Right kidney (tissue), 1 donor: ENCODE data around the gene HMCN2.

Experiments used
- DNase-seq: peaks from one replicate; pipeline ENCODE4 v3.0.0-alpha.2; 2016

The HMCN2 gene

DNA sequence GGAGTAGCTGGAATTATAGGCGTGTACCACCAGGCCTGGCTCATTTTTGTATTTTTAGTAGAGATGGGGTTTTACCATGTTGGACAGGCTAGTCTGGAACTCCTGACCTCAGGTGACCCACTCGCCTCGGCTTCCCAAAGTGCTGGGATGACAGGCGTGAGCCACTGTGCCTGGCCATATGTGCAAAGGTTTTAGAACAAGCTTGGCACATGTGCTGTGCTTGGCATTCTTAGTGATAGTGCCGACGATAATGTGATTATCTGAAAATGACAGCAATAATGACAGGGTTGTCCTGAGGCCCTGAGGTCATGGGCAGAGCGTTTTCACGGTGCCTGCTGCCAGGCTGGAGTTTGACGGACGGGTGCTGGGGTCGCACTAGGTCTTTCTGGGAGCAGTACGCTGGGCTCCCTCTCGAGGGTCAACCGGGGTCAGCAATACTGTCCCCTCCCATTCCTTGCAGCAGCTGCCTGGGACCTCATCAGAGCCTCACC is 42.6 kb downstream of the HMCN2 start:
- DNase-seq = no peak

DNA sequence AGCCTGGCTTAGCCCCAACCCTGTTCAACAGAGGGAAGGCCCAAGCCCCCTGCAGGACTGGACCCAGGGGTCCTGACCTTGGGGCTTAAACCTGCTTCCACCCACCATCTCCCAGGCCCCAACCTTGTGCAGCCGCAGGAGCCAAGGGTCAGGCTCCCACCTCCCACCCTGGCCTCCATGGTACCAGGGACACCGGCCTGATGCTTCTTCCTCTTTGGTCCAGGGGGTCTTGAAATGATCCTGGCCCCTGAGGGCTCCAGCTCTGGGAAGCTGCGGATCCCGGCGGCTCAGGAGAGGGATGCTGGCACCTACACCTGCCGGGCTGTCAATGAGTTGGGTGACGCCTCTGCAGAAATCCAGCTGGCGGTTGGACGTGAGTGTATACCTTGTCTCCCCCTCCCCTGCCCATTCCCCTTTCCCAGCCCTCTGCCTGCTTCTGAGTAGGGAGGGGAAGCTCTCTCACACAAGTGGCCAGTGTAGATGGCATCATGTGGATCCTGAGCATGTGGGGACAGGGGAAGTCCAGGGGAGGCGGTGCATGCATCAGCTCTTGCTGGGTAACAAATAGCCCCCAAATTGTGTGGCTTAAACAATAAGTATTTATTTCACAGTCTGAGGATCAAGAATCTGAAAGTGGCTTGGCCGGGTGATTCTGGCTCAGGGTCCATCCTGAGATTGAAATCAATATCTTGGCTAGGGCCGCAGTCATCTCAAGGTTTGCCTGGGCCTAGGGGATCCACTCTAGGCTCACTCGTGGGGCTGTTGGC is 44.3 kb downstream of the HMCN2 start:
- no peak for DNase-seq

DNA sequence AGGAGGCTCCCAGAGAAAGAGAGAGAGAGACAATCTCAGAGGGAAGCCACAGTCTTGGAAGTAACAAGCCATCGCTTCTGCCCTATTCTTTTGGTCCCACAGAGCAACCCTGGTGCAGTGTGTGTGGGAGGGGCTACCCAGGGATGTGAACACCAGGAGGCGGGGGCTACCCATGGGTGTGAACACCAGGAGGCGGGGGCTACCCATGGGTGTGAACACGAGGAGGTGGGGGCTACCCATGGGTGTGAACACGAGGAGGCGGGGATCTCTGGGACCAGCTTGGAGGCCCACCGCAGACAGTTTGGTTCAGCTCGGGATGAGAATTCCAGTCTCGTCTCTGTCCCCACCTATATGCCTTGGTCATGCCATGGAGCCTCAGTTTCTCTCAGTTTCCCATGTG is 44.9 kb downstream of the HMCN2 start:
- no peak for DNase-seq

DNA sequence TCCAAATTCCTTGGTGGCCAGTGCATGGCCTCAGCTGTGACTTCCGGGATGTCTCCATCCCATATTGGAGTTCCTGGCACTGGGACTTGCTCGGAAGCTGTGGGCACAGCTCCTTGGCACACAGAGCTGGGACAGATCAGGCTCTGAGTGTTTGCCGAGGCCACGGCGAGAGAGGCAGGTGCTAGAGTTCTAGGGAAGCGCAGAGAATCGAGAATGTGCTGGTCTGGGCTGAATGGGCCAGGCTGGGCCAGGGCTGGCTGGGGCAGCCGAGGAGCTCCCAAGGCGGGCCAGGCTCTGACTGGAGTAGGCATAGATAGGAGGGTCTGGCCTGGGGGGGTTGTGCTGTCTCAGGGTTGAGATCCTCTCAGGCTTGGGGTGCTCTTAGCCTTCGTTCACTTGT is 45.4 kb downstream of the HMCN2 start:
- DNase-seq = no peak

- DNase-seq = no peak
Observed at GRCh38 chr9:130311408-130312140, 46.0 kb downstream of the HMCN2 start.

DNA sequence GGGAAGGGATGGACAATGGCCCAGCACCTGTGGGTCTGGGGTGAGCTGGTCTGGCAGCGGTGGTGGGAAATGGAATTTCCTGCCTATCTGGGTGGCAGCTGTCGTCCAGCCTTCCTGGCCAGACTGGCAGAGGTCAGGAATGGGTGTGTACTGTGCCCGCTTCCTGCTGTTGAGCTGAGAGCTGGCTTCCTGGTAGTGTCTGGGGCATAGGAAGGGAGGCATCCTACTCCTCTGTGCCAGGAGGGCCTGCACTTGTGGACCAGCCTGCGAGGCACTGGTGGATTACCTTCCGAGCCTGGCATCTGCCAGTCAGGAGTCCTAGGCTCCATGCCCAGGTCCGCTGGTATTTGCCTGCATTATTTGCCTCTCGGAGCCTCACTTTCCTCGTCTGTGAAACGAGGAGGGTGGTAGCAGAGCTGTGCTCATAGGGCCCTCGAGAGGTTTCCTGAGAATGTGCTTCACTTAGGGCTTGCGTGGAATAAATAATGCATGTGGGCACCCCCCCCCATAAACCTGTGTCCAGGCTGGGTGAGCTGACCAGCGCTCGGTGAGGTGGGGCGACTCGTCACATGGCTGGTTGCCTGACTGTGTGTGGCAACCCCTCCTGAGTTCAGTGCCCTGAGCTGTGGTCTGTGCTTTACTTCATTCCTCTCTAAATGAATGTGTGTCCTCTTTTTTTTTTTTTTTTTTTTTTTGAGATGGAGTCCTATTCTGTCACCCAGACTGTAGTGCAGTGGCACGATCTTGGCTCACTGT is 47.7 kb downstream of the HMCN2 start:
- no peak for DNase-seq

DNA sequence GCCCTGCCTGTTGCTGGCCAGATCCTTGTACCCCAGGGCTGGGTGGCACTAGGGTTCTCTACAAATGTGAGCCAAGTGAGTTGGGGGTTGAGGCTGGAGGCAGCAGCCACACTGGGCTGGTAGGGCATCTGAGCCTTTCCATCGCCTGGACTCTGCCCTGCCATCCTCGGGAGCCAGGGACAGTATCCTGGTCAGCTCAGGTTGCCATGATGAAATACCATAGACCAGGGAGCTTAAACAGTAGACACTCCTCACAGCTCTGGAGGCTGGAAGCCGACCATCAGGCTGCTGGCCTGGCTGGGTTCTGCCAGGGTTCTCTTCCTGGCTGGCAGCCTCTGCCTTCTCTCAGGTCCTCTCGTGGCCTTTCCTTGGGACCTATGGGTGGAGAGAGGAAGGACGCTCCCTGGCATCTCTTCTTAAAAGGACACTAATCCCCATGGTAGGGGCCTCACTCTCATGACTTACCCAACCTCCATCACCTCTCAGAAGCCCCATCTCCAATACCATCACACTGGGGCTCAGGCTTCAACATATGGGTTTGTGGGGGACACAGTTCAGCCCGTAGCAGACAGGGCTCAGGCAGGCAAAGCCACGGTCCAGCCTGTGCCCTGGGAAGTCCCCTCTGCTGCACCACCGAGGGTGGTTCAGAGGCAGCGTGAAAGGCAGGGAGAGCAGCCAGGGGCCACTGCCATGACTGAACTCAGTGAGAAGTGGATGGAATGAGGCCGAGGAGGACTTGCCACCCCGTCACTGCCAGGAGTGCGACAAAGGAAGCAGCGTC is 50.1 kb downstream of the HMCN2 start:
- no peak for DNase-seq

DNA sequence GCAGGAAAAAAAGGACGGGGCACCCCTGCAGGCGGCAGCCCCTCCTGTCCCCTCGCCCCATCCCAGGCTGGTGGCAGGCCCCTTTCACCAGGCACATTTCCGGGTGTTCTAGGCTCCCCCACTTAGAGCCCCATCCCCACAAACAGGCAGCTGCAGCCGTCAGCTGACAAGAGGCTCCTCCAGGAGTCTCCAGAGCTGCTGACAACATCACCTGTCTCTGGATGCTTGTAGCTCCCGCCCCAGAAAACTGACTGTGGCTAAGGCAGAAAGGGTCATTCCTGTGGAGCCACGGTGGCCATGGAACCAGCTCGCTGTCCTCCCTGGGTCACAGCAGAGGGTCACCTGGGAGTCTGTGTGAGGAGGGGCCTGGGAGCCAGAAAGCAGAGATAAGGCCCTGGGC is 50.9 kb downstream of the HMCN2 start:
- DNase-seq = no peak

GRCh38 chr9:130319300-130319699 is 53.7 kb downstream of the HMCN2 start:
- DNase-seq = no peak

DNA sequence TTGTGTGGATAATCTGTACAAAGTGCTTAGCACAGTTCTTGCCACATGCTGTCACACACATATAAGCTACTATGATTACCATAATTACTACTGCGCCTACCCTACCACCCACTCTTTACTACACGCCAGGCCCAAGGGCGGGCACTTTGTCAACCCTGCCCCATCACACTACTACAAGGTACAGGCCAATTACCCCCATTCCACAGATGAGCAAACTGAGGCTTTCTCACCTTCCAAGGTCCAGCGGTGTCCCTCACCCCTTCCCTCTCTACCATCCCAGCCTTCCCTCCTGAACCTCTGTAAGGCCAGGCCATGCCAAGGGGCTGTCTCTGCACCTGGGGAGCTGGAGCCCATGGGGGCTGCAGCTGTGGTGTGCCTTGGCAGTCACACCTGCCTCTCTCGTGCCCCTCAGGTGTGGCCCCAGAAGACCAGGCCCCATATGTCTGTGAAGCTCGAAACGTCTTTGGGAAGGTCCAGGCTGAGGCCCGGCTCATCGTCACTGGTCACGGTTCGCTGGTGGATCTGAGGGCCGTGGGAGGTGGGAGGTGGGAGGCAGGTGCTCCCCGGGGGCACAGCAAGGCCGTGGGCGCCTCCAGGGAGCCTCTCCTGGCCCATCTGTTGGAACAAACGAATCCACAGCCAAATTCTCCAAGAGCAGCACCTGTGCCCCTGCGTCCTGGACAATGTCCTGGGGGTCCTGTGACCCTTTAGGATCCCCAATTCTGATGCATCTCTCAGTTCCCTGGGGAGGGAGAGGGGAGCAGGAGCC is 54.6 kb downstream of the HMCN2 start:
- DNase-seq = no peak

DNA sequence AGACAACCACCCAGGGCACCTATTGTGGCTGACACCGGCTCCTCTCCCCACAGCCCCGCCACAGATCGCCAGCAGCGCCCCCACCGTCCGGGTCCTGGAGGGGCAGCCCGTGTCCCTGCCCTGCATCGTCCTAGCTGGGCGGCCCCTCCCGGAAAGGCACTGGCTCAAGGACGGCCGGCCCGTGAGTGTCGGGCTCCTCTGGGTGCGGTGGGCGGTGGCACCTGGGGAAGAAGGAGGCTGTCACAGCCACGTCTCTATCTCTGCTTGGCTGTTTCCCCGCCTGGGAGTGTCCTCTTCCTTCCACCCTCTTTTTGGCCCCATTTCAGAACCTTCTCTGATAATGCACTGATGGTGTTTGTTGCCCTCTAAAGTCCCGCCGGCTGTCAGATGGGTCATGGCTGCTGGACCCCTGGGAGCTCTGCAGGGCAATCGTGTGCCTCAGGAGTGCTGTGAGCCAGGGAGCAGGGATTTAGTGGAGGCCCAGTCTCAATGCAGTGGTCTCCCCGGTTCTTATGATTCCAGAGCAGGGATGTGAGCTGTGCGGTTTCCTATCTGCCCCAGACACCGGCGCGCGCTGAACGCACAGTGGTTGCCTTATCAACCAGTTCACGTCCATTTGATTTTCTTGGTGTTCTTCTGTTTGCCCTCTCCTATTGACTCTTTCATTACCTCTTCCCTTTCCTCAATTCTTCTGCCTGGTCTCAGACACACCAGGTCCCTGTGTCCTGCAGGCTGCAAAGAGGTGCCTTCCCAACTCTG is 55.3 kb downstream of the HMCN2 start:
- no peak for DNase-seq

DNA sequence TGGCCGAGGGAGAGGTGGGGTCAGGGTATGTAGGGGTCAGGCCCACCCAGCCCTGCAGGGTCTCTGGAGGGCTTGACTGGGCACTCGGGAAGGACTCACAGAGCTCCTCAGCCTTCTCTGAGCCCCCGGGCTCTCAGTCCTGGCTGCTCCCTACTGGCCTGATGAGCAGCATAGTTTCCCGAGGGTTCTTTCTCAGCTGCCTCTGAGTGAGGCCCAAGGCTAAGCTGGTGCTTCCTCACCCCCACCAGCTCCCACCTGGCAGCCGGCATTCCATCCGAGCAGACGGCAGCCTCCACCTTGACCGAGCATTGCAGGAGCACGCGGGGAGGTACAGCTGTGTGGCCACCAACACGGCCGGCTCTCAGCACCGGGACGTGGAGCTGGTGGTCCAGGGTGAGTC is 56.0 kb downstream of the HMCN2 start:
- no peak for DNase-seq

DNA sequence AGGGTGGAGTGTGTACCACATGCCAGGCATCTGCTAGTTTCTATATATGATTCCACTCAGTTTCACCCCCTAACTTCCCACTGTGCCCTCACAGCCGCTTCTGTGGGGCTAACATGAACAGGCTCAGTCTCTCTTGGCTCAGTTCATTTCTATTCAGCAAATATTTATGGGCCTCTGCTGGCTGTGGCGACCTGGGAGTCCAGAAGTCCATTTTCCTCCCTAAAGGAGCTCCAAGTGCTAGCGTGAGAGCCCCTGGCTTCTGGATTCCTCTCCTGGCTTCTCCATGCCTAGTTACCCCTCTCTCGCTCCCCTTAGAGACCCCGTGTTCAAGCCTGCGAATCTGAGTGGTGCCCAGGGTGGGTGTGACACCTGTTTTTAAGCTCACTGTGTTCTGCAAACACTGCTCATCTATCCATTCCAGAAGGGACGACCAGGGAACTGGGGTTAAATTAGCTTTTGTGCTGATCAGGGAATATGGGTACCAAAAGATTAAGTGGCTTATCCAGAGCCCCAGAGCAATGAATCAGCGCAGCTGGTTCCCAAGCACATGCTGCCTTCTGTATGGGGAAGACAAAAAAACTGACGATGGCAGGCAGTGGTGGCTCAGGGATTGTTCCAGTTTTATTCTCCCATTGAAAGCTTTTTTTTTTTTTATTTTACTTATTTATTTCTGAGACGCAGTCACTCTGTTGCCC is 57.6 kb downstream of the HMCN2 start:
- DNase-seq = no peak

GRCh38 chr9:130325921-130326320 is 60.4 kb downstream of the HMCN2 start:
- DNase-seq = no peak

DNA sequence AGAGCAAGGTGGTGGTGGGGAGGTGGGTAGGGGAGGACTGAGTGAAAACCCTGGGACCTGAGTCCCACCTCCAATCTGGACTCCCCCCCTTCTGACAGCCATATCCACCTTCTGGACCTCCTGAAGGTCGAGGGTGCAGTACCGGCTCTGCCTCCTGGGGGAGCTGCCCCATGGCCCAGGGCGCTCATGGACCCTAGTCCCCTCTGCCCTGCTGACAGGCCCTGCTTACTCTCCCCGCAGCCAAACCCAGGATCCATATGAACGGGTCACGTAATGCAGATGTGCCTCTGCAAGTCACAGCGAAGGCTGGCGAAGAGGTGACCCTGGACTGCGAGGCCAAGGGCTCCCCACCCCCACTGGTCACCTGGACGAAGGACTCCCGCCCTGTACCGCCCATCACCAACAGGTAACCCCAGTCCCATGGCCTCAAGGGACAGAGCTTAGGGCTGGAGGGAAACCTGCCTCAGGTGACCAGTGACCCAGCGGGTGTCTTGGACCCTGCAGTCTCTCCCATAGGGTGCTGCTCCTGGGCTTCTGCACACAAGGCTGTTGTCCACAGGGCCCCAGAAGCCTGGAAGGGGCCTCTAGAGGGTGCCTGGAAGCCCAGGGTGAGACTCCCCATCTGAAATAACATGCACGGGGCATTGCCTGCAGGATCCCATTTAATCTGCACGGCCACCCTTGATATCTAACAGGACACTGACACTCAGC is 61.7 kb downstream of the HMCN2 start:
- no peak for DNase-seq

GRCh38 chr9:130327781-130328348 is 62.3 kb downstream of the HMCN2 start:
- no peak for DNase-seq

GRCh38 chr9:130328349-130328801 is 62.8 kb downstream of the HMCN2 start:
- no peak for DNase-seq

- DNase-seq = no peak
Observed at GRCh38 chr9:130329061-130329460, 63.5 kb downstream of the HMCN2 start.
